GM20000 (cell line): ENCODE measurements around the gene COL13A1.

ENCODE experiments used
- DNase-seq: peaks from one replicate; pipeline ENCODE4 v3.0.0; 2012; ENCODE audit warnings: low spot score
- TF ChIP-seq, protein P1 (sequence below): IDR thresholded peaks from 2 replicates; pipeline ENCODE4 v1.5.1; 2012; ENCODE audit warnings: mild to moderate bottlenecking, control low read depth; ENCODE audit errors: extremely low read depth, missing control alignments

COL13A1 gene

DNA sequence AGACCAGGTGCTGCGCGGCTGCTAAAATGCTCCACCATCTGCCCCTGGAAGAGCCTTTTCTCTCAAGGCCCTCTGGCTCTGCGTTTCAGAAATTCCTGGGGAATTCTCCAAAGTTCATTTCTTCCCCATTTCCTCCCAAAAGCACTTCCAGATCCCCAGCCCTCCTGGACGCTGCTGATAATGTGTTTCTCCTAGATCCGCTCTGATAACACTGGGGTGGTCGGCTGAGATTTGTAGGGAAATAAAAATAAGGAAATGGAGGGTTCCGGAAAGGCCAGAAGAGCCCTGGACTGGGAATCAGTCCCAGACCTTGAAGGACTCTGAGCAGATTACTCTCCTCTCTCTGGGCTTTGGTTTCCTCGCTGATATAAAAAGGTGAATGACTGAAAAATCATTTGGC lies 28.1 kb downstream of the COL13A1 start:
- DNase-seq, result no peak
- TF ChIP-seq, protein P1, sequence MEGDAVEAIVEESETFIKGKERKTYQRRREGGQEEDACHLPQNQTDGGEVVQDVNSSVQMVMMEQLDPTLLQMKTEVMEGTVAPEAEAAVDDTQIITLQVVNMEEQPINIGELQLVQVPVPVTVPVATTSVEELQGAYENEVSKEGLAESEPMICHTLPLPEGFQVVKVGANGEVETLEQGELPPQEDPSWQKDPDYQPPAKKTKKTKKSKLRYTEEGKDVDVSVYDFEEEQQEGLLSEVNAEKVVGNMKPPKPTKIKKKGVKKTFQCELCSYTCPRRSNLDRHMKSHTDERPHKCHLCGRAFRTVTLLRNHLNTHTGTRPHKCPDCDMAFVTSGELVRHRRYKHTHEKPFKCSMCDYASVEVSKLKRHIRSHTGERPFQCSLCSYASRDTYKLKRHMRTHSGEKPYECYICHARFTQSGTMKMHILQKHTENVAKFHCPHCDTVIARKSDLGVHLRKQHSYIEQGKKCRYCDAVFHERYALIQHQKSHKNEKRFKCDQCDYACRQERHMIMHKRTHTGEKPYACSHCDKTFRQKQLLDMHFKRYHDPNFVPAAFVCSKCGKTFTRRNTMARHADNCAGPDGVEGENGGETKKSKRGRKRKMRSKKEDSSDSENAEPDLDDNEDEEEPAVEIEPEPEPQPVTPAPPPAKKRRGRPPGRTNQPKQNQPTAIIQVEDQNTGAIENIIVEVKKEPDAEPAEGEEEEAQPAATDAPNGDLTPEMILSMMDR, result no peak

DNA sequence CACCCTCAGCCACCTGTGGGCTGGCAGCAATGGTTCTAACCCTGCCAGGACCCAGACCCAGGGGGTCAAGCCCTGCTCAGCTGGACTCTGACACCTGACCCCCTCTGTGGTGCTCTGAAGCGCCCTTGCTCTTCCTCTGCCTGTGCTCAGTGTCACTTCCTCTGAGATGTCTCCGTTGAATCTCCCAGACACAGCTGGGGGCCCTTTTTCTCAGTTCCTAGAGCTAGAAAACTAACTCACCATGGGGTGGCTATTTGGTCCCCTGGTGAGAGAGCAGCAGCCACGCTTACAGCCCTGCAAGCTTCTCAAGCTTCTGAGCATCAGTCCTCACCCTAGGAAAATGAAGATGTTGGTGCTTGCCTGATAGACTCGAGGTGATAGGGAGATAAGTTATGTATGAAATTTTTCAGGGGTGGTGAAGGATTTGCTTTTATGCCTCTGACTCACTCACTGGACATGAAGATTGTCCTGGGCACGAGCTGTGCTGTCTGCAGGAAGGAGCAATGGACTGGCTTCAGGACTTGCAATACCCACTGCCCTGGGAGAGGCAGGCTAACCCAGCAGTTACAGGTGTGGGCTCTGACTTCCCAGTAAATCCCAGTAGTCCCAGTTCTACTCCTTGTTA lies 29.6 kb downstream of the COL13A1 start:
- no peak for DNase-seq

DNA sequence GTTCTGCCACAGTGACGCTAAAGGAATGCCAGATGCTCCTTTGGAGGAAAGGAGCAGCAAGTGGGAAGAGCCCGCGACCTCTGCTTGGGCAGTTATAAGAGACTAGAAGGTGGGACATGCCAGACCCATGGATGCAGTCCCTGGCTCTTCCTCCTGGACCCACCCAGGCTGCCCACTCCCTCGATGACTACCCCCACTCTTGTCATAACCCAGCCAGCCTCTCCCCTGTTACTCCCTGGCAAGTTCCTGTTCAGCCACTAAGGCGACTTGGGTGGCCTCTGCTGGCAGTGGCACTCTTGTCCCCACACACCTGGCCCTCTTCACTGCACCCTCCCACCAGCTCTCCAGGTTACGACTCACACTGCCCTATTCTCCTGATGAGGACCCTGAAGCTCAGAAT lies 33.5 kb downstream of the COL13A1 start:
- no peak for DNase-seq

More for the DNA sequence above, 29.6 kb downstream of the COL13A1 start:
- TF ChIP-seq, protein P1, result no peak

DNA sequence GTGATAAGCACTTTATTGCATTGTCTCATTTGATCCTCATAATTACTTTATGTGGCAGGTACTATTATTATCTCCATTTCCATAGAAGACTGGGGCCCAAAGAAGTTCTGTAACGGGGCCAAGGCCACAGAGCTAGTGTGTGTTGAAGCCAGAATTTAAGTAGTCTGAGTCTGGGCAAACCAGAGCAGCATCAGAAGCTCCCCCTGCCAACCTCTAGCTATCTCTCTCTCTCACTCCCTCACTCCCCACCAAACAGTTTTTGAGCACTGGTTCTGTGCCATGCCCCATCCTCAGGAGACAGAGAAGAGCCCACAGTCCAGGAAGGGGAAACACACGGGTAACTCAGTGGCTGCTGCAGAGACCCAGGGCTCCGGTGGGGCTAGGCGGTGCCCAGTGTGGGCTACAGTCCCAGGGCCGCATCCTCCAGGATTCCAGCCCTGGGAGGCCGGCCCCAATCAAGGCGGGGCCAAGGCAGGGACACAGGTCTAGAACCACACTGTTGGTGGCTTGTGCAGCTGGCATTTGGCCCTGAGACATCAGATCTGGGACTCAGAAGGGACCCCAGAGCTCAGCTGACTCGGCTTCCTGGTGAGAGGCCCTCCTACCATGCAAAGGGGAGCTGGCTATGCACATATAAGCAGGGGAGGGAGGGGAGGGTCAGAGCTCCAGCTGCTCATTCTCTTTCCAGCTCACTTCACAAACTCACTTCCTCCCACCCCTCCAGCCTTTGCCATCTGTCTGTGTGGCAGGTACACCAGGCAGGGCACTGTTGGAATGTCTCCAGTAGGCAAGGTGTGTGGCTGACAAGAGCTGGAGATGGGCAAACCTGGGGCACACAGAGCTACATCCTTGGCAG lies 34.4 kb downstream of the COL13A1 start:
- DNase-seq, result no peak
- TF ChIP-seq, protein P1, result no peak

More for the DNA sequence above, 33.5 kb downstream of the COL13A1 start:
- TF ChIP-seq, protein P1, result no peak

DNA sequence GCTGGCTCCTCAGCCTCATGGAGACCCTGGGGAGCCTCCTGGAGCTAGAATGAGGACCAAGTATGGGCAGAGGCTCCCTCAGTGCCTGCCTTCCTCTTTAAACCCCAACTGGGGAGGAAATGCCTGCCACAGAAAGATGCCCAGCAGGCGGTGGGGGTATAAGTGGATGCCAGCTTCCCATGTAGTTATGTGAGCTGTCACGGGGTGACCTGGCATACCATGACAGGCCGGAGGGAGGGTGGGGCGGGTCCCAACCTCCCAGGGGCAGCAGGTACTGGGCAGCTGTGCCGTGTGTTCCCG lies 35.0 kb downstream of the COL13A1 start:
- DNase-seq, result no peak
- TF ChIP-seq, protein P1, result no peak

DNA sequence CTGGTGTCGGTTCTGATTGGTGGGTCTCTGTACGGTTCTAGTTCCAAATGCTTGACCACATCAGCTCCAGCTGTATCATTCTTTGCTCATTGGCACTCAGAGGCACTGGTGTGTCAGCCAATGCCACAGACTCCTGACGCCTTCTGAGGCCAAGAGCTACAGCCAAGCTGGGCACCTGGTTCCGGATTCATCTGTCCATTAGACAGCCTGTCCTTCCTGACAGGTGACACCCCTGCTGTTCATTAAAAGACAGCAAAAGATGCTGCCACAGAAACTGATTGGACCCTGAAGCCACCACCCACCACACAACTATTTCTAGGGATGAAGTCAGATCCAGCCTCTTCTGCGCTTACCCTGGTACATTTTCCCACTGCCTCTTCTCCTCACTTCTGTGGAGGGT lies 35.6 kb downstream of the COL13A1 start:
- TF ChIP-seq, protein P1, result no peak

DNA sequence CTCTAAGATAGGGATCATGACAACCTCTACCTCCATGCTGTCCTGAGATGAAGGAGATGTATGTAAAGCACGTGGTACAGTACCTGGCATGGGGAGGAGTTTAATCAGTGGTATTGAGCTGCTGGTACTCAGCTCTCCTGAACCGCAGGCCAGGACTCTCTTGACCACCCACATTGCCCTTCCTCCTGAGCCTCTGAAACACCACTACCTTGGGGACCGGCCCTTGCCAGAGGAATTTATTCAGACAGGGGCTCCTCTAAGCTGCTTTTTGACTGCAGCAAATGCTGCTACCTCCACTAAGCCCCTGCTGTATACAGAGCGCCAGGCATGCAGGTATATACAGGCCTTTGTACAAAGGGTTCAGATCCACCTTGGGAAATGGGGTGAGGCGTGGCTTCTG lies 36.7 kb downstream of the COL13A1 start:
- TF ChIP-seq, protein P1, result no peak
- no peak for DNase-seq

More for the DNA sequence above, 35.6 kb downstream of the COL13A1 start:
- DNase-seq, result no peak
